Trophoblast cell (in vitro differentiated cells and primary cell): Measurements from ENCODE around the gene SOCS6.
A peak's percentile ranks its signal among the peaks of the same experiment; 100 is the strongest.

Experiments
- DNase-seq, 2 donors: peaks; one replicate each; pipeline ENCODE4 v3.0.0-alpha.2; 2016
- H2AFZ ChIP-seq: 2 replicates; pipeline ENCODE4 v1.6.1; 2013; ENCODE audit warnings: low read length, moderate library complexity, mild to moderate bottlenecking; ENCODE audit not compliant: insufficient read depth, poor library complexity
- H2AK5ac ChIP-seq: 2 replicates; pipeline ENCODE4 v1.6.1; 2013; ENCODE audit warnings: mild to moderate bottlenecking, low read length
- H2BK120ac ChIP-seq: 2 replicates; pipeline ENCODE4 v1.6.1; 2013; ENCODE audit warnings: low read length, mild to moderate bottlenecking, moderate library complexity; ENCODE audit not compliant: insufficient read depth, poor library complexity
- H2BK12ac ChIP-seq: 2 replicates; pipeline ENCODE4 v1.6.1; 2013; ENCODE audit warnings: mild to moderate bottlenecking, low read length, moderate library complexity
- H2BK5ac ChIP-seq: 2 replicates; pipeline ENCODE4 v1.6.1; 2013; ENCODE audit warnings: low read length, low read depth, moderate library complexity, mild to moderate bottlenecking; ENCODE audit not compliant: poor library complexity
- H3K14ac ChIP-seq: 2 replicates; pipeline ENCODE4 v1.6.1; 2013; ENCODE audit warnings: mild to moderate bottlenecking, low read length
- H3K18ac ChIP-seq: 2 replicates; pipeline ENCODE4 v1.6.1; 2013; ENCODE audit warnings: mild to moderate bottlenecking, low read length
- H3K23ac ChIP-seq: 2 replicates; pipeline ENCODE4 v1.6.1; 2013; ENCODE audit warnings: low read length
- H3K27ac ChIP-seq: 2 replicates; pipeline ENCODE4 v1.5.1; 2013; ENCODE audit warnings: low read depth, mild to moderate bottlenecking, inconsistent platforms, low read length, moderate library complexity
- H3K27me3 ChIP-seq: 2 replicates; pipeline ENCODE4 v1.6.1; 2013; ENCODE audit warnings: inconsistent platforms, mild to moderate bottlenecking, low read length, moderate library complexity; ENCODE audit not compliant: insufficient read depth
- H3K36me3 ChIP-seq, 2 experiments: 1 replicate in 1 of 2; 2 replicates in 1 of 2; pipeline ENCODE4 v1.6.1; 2013; ENCODE audit warnings: low read length in 2 of 2, mild to moderate bottlenecking in 2 of 2, moderate library complexity in 1 of 2; ENCODE audit not compliant: insufficient read depth in 2 of 2, control insufficient read depth in 1 of 2
- H3K4ac ChIP-seq: 2 replicates; pipeline ENCODE4 v1.6.1; 2013; ENCODE audit warnings: low read depth, mild to moderate bottlenecking, low read length, moderate library complexity
- H3K4me1 ChIP-seq, 2 experiments: 1 replicate in 1 of 2; 2 replicates in 1 of 2; pipeline ENCODE4 v1.6.1; 2013; ENCODE audit warnings: low read length in 2 of 2, mild to moderate bottlenecking in 2 of 2, moderate library complexity in 1 of 2; ENCODE audit not compliant: insufficient read depth in 2 of 2, control insufficient read depth in 1 of 2
- H3K4me2 ChIP-seq: 2 replicates; pipeline ENCODE4 v1.6.1; 2013; ENCODE audit warnings: inconsistent platforms, mild to moderate bottlenecking, low read length, moderate library complexity
- H3K4me3 ChIP-seq: 2 replicates; pipeline ENCODE4 v1.5.1; 2013; ENCODE audit warnings: mild to moderate bottlenecking, low read depth, low read length, inconsistent platforms
- H3K79me1 ChIP-seq: one replicate; pipeline ENCODE4 v1.6.1; 2013; ENCODE audit warnings: low read length
- H3K79me2 ChIP-seq: 2 replicates; pipeline ENCODE4 v1.6.1; 2013; ENCODE audit warnings: low read length, mild to moderate bottlenecking; ENCODE audit not compliant: control insufficient read depth, insufficient read depth, poor library complexity
- H3K9ac ChIP-seq: 2 replicates; pipeline ENCODE4 v1.6.1; 2013; ENCODE audit warnings: mild to moderate bottlenecking, low read length
- H3K9me3 ChIP-seq: 2 replicates; pipeline ENCODE4 v1.6.1; 2013; ENCODE audit warnings: low read depth, mild to moderate bottlenecking, control low read depth, inconsistent platforms, low read length; ENCODE audit not compliant: insufficient read depth
- H4K12ac ChIP-seq: 2 replicates; pipeline ENCODE4 v1.6.1; 2013; ENCODE audit warnings: low read depth, mild to moderate bottlenecking, low read length, moderate library complexity
- H4K8ac ChIP-seq: 2 replicates; pipeline ENCODE4 v1.6.1; 2013; ENCODE audit warnings: low read depth, mild to moderate bottlenecking, low read length, moderate library complexity
- H4K91ac ChIP-seq: one replicate; pipeline ENCODE4 v1.6.1; 2013; ENCODE audit warnings: low read depth, mild to moderate bottlenecking, low read length, moderate library complexity
- WGBS: extraction: QIAGEN DNeasy Blood & Tissue Kit; methylation state at CpG from one replicate; pipeline ENCODE4 v1.1.7; 2013; ENCODE audit warnings: missing lambda C conversion rate; ENCODE audit not compliant: insufficient read length, insufficient coverage; ENCODE audit errors: extremely low coverage; 5-methylcytosine and 5-hydroxymethylcytosine counted together

SOCS6 gene

GRCh38 chr18:70289351-70290312 lies 787 bp downstream of the SOCS6 start:
- H2BK120ac ChIP-seq: peak overlapping the region; percentile 10
- H4K8ac ChIP-seq: peak overlapping the region; percentile 96
- no CpG with 5 or more reads among the region's 87 CpGs for WGBS
- H4K91ac ChIP-seq: peak overlapping the region; percentile 99
- peaks cover 35% of the 10 kb centered on the region for H3K79me2 ChIP-seq
- peak overlapping the region; percentile 100 for H3K14ac ChIP-seq
- H3K18ac ChIP-seq: peak overlapping the region; percentile 83
- peak overlapping the region; percentile 46 for H3K4ac ChIP-seq
- H3K9ac ChIP-seq: peak overlapping the region; percentile 99
- H3K9me3 ChIP-seq: no peaks in the 10 kb centered on the region
- H3K4me2 ChIP-seq: peak overlapping the region; percentile 83
- H2BK12ac ChIP-seq: peak overlapping the region; percentile 6
- no peak overlapping the region for H3K23ac ChIP-seq
- H2AK5ac ChIP-seq: peak overlapping the region; percentile 53
- peak; percentile 31 to 50 for DNase-seq
- H3K36me3 ChIP-seq: peaks cover 0 to 3% of the 10 kb centered on the region in 2 experiments
- peaks cover 14% of the 10 kb centered on the region for H3K79me1 ChIP-seq
- H3K4me3 ChIP-seq: peak overlapping the region; percentile 83
- H4K12ac ChIP-seq: peak overlapping the region; percentile 85
- peak overlapping the region; percentile 39 for H2AFZ ChIP-seq
- H3K4me1 ChIP-seq: peaks cover 7 to 15% of the 10 kb centered on the region in 2 experiments
- H3K27ac ChIP-seq: peak overlapping the region; percentile 94
- peak overlapping the region; percentile 99 for H2BK5ac ChIP-seq
- H3K27me3 ChIP-seq: no peaks in the 10 kb centered on the region

DNA sequence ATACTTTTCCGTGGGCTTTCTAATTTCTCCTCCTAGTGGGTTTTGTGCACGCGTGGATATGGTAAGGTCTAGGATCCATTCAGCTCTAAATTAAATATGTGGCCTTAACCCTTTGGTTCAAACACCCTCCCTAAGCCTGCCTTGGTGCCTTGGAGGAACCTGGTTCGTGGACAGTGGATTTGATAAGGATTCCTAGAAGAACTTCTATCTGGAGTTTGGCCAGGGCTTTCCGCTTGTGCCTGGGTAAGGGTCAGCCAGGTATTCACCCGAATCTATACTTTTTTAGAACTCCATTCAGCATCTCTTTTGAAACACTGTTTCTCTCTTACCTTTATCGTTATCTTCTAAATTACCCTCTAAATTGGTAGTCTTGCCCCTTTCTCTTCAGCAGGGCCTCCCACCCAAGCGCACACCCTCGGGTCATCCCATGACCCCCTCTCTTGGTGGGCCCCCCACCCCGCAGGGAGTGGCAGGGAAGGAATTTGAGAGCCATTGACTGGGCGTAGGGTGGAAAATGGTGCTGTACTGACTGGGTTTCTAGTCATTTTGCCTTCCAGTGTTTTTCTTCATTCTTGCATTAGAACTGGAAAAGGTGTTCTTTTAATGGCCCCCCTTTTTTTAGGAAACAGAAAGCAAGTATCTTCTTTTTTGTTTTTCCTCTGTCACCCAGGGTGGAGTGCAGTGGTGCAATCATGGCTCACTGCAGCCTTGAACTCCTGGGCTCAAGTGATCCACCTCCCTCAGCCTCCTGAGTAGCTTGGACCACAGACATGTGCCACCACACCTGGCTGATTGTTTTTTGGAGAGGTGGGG lies 1.8 kb downstream of the SOCS6 start:
- H3K27ac ChIP-seq: no peak overlapping the region
- H3K14ac ChIP-seq: peak overlapping the region; percentile 21
- no peak overlapping the region for H3K23ac ChIP-seq
- no peaks in the 10 kb centered on the region for H3K9me3 ChIP-seq
- H4K12ac ChIP-seq: peak overlapping the region; percentile 64
- peak overlapping the region; percentile 79 for H2AFZ ChIP-seq
- no peak overlapping the region for H2AK5ac ChIP-seq
- H3K4me3 ChIP-seq: no peak overlapping the region
- peak overlapping the region; percentile 52 for H3K4me2 ChIP-seq
- H2BK5ac ChIP-seq: peak overlapping the region; percentile 18
- no peak overlapping the region for H3K9ac ChIP-seq
- peaks cover 0 to 3% of the 10 kb centered on the region in 2 experiments for H3K36me3 ChIP-seq
- peaks cover 36% of the 10 kb centered on the region for H3K79me2 ChIP-seq
- H3K79me1 ChIP-seq: peaks cover 14% of the 10 kb centered on the region
- no peak overlapping the region for H4K91ac ChIP-seq
- no peak overlapping the region for H2BK12ac ChIP-seq
- 100% methylated on average over 1 of the region's 11 CpGs for WGBS
- no peaks in the 10 kb centered on the region for H3K27me3 ChIP-seq
- peak overlapping the region; percentile 51 for H4K8ac ChIP-seq
- H3K18ac ChIP-seq: peak overlapping the region; percentile 71
- peak overlapping the region; percentile 99 for H3K4ac ChIP-seq
- peaks cover 7 to 16% of the 10 kb centered on the region in 2 experiments for H3K4me1 ChIP-seq
- DNase-seq: no peak
- H2BK120ac ChIP-seq: no peak overlapping the region

DNA sequence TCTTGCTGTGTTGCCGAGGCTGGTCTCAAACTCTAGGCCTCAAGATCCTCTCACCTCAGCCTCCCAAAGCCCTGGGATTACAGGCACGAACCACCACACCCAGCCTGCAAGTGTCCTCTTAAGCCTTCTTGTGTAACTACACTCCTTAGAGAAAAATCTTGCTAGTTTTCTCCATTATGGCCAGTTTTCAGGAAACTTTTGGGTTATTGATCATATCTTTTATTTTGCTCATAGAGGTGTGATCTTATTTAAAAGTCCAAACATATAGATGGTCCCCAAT lies 2.4 kb downstream of the SOCS6 start:
- Histone ChIP-seq H2BK5ac (peak overlapping the region; percentile 18), H3K36me3 (peaks cover 0 to 3% of the 10 kb centered on the region in 2 experiments), H3K18ac (peak overlapping the region; percentile 71), H4K12ac (peak overlapping the region; percentile 64), H3K27me3 (no peaks in the 10 kb centered on the region), H3K4ac (peak overlapping the region; percentile 99), H4K91ac (no peak overlapping the region), H3K27ac (no peak overlapping the region), H4K8ac (peak overlapping the region; percentile 51), H2AFZ (peak overlapping the region; percentile 79), H3K14ac (peak overlapping the region; percentile 21), H3K9me3 (no peaks in the 10 kb centered on the region), H3K4me1 (peaks cover 8 to 17% of the 10 kb centered on the region in 2 experiments), H3K23ac (no peak overlapping the region), H2BK12ac (no peak overlapping the region), H2BK120ac (no peak overlapping the region), H3K4me2 (no peak overlapping the region), H3K79me2 (peaks cover 37% of the 10 kb centered on the region), H3K79me1 (peaks cover 14% of the 10 kb centered on the region), H3K9ac (no peak overlapping the region), H2AK5ac (no peak overlapping the region), H3K4me3 (no peak overlapping the region)
- no peak for DNase-seq
- WGBS: no CpG with 5 or more reads among the region's 2 CpGs

DNA sequence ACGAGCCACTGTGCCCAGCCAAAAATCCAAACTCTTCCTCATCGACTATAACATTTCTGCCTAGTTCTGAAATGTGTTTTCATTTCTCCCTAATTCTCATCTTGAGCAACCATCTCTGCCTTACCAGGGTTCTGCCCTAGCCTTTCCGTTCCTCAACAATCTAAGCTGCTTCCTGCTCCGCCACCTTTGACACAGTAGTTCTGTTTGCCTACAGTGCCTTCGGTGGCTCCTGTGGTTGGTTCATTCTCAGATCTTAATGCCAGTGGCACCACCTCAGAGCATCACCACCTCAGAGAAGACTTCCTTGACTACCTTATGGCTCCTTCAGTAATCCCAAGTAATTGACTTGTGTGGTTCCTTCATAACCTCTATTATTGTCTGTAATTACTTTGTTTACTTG lies 3.8 kb downstream of the SOCS6 start:
- no peak overlapping the region for H2BK120ac ChIP-seq
- H4K12ac ChIP-seq: no peak overlapping the region
- H3K4me2 ChIP-seq: no peak overlapping the region
- WGBS: no CpG with 5 or more reads among the region's 5 CpGs
- no peak overlapping the region for H2BK5ac ChIP-seq
- H3K4me3 ChIP-seq: no peak overlapping the region
- H3K14ac ChIP-seq: no peak overlapping the region
- H3K18ac ChIP-seq: no peak overlapping the region
- no peaks in the 10 kb centered on the region for H3K27me3 ChIP-seq
- H3K79me1 ChIP-seq: peaks cover 14% of the 10 kb centered on the region
- no peaks in the 10 kb centered on the region for H3K9me3 ChIP-seq
- peak overlapping the region; percentile 84 for H3K4ac ChIP-seq
- peaks cover 40% of the 10 kb centered on the region for H3K79me2 ChIP-seq
- no peak overlapping the region for H2AK5ac ChIP-seq
- no peak overlapping the region for H2AFZ ChIP-seq
- no peak for DNase-seq
- no peak overlapping the region for H2BK12ac ChIP-seq
- H3K23ac ChIP-seq: peak overlapping the region; percentile 71
- no peak overlapping the region for H3K27ac ChIP-seq
- no peak overlapping the region for H4K91ac ChIP-seq
- peaks cover 11 to 19% of the 10 kb centered on the region in 2 experiments for H3K4me1 ChIP-seq
- H3K36me3 ChIP-seq: peaks cover 0 to 3% of the 10 kb centered on the region in 2 experiments
- H4K8ac ChIP-seq: no peak overlapping the region
- no peak overlapping the region for H3K9ac ChIP-seq
